Measurements from ENCODE around the gene CFH.
"Not testable (repeated sequence)": the region's sequence is repeated elsewhere in the genome, so short reads cannot be mapped to it uniquely, and the experiment has no call there.

CFH gene

DNA sequence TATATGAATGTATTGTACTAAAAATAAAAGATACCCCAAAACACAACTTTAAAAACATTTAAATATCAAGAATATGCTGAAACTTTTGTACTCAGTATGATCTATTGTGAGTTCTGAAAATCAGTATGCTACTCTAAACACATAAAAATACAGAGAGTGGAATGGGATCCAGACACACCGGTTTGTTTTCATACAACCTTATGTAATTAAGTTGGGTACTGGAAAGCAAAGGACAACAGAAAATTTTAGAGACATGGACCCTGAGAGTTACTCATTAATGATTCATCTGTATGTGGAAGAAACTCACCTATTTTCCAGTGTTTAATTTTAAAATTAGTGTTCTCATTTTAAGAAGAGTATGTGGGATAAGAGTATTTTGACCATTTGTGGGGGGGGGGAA lies 121.9 kb downstream of the CFH start:
- DNase-seq, result no peak

DNA sequence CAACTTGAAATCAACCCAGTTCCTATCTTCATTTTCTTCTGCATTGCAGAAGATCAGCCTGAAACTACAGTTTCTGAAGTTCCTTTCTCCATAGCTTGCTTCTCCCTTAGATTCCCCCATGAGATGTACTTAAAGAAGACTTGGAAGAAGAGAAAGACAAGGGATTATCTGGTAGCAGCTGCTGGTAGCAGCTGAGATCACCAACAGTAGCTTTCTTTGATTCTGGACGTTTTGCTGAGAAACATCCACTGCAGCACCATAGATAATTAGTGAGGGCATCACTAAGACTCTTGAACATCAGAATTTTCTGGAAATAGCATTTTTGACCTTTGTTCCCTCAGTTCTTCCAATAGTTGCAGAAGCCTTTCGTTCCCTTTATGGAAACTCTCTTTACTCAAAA lies 122.3 kb downstream of the CFH start:
- no peak for DNase-seq

DNA sequence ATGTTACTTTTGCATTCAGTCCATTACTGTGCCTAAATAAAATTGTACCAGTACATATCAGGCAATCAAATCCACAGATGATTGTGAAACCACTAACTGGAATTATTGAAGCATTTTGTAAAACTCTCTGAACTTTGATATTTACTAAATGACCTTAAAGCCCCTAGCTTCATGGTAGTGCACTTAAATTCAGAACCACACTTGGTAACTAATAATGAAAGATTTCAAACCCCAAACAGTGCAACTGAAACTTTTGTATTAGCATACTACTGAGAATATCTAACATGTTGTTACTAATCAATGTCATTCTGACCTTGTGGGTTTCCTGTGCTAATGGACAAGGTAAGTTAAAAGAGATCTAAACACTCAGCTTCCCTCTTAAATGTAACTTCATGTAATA lies 122.8 kb downstream of the CFH start, which contains the start of gene CFHR3:
Gene CFHR3 (plus strand): TSS at position 238 of the 400 bp plus-strand sequence. CDS start 47 bp downstream, at position 285.
- DNase-seq, result no peak

DNA sequence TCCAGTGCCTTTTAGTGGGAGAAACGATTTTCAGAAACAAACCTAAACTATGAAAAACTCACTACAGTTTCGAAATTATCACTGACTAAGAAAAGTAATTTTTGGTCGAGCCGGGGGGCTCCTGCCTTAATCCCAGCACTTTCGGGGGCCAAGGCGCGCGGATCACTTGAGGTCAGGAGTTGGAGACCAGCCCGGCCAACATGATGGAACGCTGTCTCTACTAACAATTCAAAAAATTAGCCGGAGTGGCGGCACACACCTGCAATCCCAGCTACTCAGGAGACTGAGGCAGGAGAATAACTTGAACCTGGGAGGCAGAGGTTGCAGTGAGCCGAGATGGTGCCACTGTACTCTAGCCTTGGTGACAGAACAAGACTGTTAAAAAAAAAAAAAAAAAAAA lies 125.8 kb downstream of the CFH start:
- no peak for DNase-seq

DNA sequence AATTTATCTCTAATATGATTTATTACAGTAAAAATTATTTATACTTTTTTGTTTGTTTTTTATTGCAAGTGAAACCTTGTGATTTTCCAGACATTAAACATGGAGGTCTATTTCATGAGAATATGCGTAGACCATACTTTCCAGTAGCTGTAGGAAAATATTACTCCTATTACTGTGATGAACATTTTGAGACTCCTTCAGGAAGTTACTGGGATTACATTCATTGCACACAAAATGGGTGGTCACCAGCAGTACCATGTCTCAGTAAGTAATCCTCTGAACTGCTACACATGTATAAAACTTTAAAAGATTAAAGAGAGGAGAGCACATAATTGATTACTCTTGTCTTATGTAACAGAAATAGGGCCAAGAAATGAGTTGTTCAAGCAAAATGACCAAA lies 127.2 kb downstream of the CFH start:
- DNase-seq, result no peak

DNA sequence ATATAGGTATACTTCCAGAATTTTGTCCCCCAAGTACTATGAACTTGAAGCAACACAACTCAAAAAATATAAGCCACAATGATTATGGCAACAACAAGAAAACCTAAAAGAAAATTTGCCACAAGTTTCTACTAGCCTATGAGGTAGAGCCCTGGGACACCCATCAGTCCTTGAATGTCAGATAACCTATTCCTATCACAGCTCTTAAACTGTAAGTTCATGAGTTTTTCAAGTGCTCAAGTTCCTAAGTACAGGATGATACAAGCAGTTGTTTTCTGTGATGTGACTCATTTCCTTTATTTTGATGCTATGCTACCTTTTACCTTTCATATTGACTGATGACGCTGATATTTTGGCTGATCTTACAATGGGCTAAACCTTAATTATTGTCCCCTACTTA lies 139.4 kb downstream of the CFH start:
- DNase-seq, result not testable (repeated sequence)

DNA sequence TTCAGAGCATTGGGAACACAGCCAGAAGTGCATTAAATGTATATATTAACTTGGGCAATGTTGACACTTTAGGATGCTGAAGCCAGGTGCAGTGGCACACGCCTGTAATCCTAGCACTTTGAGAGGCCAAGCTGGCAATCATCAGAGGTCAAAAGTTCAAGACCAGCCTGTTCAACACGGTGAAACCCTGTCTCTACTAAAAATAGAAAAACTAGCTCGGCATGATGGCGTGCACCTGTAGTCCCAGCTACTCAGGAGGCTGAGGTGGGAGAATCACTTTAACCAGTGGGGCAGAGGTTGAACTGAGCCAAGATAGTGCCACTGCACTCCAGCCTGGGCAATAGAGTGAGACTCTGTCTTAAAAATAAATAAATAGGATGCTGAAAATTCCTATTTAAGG lies 142.3 kb downstream of the CFH start:
- not testable (repeated sequence) for DNase-seq
